Osteocyte (in vitro differentiated cells): ENCODE results near the gene TENT5A. TPM values are rescaled to one million over a fixed set of nuclear protein-coding genes. Genes with fewer than 3 reads are reported as not detected.

Experiments
- DNase-seq: peaks from one replicate; pipeline ENCODE4 v3.0.0; 2021; ENCODE audit warnings: mixed read lengths; ENCODE audit not compliant: unreplicated experiment; ENCODE audit errors: extremely low spot score
- H3K27ac Mint-ChIP-seq: one replicate; pipeline ENCODE4 v1.8.0; 2021; ENCODE audit warnings: mild to moderate bottlenecking, mixed read lengths; ENCODE audit not compliant: unreplicated experiment
- H3K27me3 Mint-ChIP-seq: one replicate; pipeline ENCODE4 v1.8.0; 2021; ENCODE audit warnings: mixed read lengths; ENCODE audit not compliant: unreplicated experiment
- H3K36me3 Mint-ChIP-seq: one replicate; pipeline ENCODE4 v1.8.0; 2021; ENCODE audit warnings: mixed read lengths; ENCODE audit not compliant: unreplicated experiment
- H3K4me1 Mint-ChIP-seq: one replicate; pipeline ENCODE4 v1.8.0; 2021; ENCODE audit warnings: mixed read lengths; ENCODE audit not compliant: unreplicated experiment
- H3K4me3 Mint-ChIP-seq: one replicate; pipeline ENCODE4 v1.8.0; 2021; ENCODE audit warnings: mild to moderate bottlenecking, moderate library complexity, mixed read lengths; ENCODE audit not compliant: unreplicated experiment
- H3K9me3 Mint-ChIP-seq: one replicate; pipeline ENCODE4 v1.8.0; 2021; ENCODE audit warnings: mixed read lengths; ENCODE audit not compliant: unreplicated experiment
- CTCF ChIP-seq: fragments of 200-600 bp; sonication (generic); IDR thresholded peaks from 2 replicates; pipeline ENCODE4 v1.5.0; 2021; ENCODE audit warnings: antibody characterized with exemption, mild to moderate bottlenecking, moderate library complexity
- long read RNA-seq: library from polyadenylated mRNA; unstranded; transcript quantifications from one replicate; pipeline ENCODE4 v2.0.0, GENCODE V29; 2021
- total RNA-seq: library from RNA; stranded (reverse); gene quantifications from 2 replicates; pipeline ENCODE4 v1.2.1, GENCODE V29; 2021

The TENT5A gene
- total RNA-seq, result 25.8 and 27.0 TPM in 2 replicates
- long read RNA-seq, full-length matches to known transcripts, result 116 of 143 reads
- long read RNA-seq, partial matches to known transcripts, result 12 of 143 reads
- long read RNA-seq, other reads (novel, unspliced or antisense), result 15 of 143 reads

DNA sequence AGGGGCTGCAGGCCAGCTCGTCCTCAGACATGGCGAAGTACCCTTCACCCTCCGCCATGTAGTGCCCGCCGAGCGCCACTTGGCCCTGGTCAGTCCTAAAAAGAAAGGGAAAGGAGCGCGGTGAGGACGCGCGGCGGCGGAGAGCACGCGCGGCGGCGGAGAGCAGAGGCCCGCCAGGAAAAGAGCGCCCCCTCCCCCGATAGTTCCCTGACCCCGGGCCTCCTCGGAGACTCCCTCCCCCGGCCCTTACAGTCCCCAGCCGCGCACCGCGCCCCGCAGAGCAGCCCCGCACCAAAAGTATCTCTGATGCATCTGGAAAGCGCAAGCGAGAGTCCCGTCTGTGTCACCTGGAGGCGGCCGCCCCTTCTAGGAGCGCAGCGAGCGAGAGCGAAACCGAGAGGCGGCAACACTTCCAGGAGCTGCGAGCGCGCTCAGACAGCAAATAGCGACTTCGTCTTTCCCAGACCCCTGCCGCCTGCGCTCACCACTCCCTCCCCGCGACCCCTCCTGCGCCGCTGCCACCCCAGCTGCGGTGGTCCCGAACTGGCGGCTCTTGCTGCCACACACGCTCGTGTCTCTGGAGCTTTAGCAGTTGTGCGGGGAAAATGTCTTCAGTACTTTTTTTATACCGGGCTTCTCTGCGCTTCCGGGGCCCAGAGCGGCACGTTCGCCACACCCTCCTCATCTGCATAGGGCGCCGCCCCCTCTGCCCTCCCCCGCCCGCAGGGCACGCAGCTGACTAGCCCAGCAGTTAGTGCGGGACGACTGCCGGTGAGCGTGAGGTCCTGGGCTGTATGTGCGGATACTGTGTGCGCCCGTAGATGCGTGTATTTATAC lies at the start of gene TENT5A:
Gene TENT5A (minus strand): TSS at position 598 of the 837 bp plus-strand sequence. CDS start 540 bp downstream, at position 58.
- peaks cover 30% of the 10 kb centered on the region for H3K36me3 Mint-ChIP-seq
- H3K27ac Mint-ChIP-seq, result peak within 1 kb of the TSS; percentile 99
- H3K9me3 Mint-ChIP-seq, result no peaks in the 10 kb centered on the region
- no peak for TF ChIP-seq CTCF
- H3K4me3 Mint-ChIP-seq, result peak within 1 kb of the TSS; percentile 92
- H3K27me3 Mint-ChIP-seq, result no peaks in the 10 kb centered on the region
- DNase-seq, result peak; percentile 96
- peaks cover 49% of the 10 kb centered on the region for H3K4me1 Mint-ChIP-seq

- no peaks in the 10 kb centered on the region for H3K27me3 Mint-ChIP-seq
- TF ChIP-seq CTCF, result no peak
- H3K4me3 Mint-ChIP-seq, result no peak overlapping the region
- H3K9me3 Mint-ChIP-seq, result no peaks in the 10 kb centered on the region
- H3K4me1 Mint-ChIP-seq, result peaks cover 23% of the 10 kb centered on the region
- no peak overlapping the region for H3K27ac Mint-ChIP-seq
- H3K36me3 Mint-ChIP-seq, result no peaks in the 10 kb centered on the region
- no peak for DNase-seq
These were observed 49.0 kb upstream of the TENT5A start for GRCh38 chr6:81801489-81801888.

- no peak for DNase-seq
- no peaks in the 10 kb centered on the region for H3K36me3 Mint-ChIP-seq
- H3K27me3 Mint-ChIP-seq, result no peaks in the 10 kb centered on the region
- no peak overlapping the region for H3K4me3 Mint-ChIP-seq
- no peak for TF ChIP-seq CTCF
- H3K4me1 Mint-ChIP-seq, result peaks cover 23% of the 10 kb centered on the region
- H3K9me3 Mint-ChIP-seq, result peaks cover 7% of the 10 kb centered on the region
- no peak overlapping the region for H3K27ac Mint-ChIP-seq
These were observed 48.2 kb upstream of the TENT5A start for GRCh38 chr6:81800666-81801065.

DNA sequence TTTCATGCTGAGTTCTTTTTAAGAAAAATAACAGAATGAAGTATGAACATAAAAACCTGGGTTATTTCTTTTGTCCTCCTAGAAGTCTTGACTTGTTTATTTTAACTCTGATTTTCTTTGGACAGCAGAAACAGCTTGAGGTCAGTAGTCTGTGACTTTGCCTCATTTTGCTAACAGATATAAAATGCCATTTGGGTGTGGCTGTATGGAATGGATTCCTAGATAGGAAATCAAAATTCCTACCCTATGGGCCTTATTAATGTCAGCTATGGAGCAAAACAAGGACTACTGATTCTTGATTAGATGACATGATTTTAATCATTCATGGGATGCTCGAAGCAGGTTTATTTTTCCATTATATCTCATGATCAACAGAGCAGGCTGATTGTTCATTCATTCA lies 46.8 kb upstream of the TENT5A start:
- peaks cover 23% of the 10 kb centered on the region for H3K4me1 Mint-ChIP-seq
- H3K27me3 Mint-ChIP-seq, result no peaks in the 10 kb centered on the region
- DNase-seq, result no peak
- no peak for TF ChIP-seq CTCF
- no peak overlapping the region for H3K4me3 Mint-ChIP-seq
- H3K9me3 Mint-ChIP-seq, result peaks cover 10% of the 10 kb centered on the region
- peak overlapping the region; percentile 14 for H3K27ac Mint-ChIP-seq
- H3K36me3 Mint-ChIP-seq, result no peaks in the 10 kb centered on the region

GRCh38 chr6:81797591-81797990 lies 45.1 kb upstream of the TENT5A start:
- no peak overlapping the region for H3K27ac Mint-ChIP-seq

More at GRCh38 chr6:81797591-81797990, 45.1 kb upstream of the TENT5A start:
- no peaks in the 10 kb centered on the region for H3K36me3 Mint-ChIP-seq
- DNase-seq, result no peak
- H3K4me1 Mint-ChIP-seq, result peaks cover 33% of the 10 kb centered on the region
- H3K4me3 Mint-ChIP-seq, result no peak overlapping the region
- H3K27me3 Mint-ChIP-seq, result no peaks in the 10 kb centered on the region
- peaks cover 10% of the 10 kb centered on the region for H3K9me3 Mint-ChIP-seq
- no peak for TF ChIP-seq CTCF
